ENCODE data around the gene GLIPR1. TPM values are rescaled to one million over a fixed set of nuclear protein-coding genes. Genes with fewer than 3 reads are reported as not detected.
"Not testable (repeated sequence)": the region's sequence is repeated elsewhere in the genome, so short reads cannot be mapped to it uniquely, and the experiment has no call there.

Gene GLIPR1
- polyA plus RNA-seq (2013, experiment 1 of 2; ENCODE audit: insufficient read length) = 336 TPM
- polyA plus RNA-seq (2013, experiment 2 of 2; ENCODE audit: insufficient read length) = 241 TPM

GRCh38 chr12:75480469-75480949 lies at the start of gene GLIPR1:
Gene GLIPR1, plus strand, starts transcription at chr12:75480755. Its CDS starts 126 bp downstream, at chr12:75480881.
- peak; percentile 99 for DNase-seq

DNA sequence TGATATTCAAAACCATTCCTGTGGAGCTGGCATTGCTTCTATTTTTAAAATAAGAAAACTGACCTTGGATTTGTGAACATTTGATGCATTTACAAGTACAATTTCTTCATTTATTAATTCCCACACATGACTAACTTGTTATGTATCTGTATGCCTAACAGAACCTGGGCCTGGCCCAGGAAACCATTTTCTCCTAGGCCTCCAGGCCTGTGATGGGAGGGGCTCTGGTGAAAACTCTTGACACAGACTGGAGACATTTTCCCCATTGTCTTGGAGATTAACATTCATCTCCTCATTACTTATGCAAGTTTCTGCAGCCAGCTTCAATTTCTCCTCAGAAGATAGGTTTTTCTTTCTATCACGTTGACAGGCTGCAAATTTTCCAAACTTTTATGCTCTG lies 47.6 kb upstream of the GLIPR1 start:
- DNase-seq = no peak

DNA sequence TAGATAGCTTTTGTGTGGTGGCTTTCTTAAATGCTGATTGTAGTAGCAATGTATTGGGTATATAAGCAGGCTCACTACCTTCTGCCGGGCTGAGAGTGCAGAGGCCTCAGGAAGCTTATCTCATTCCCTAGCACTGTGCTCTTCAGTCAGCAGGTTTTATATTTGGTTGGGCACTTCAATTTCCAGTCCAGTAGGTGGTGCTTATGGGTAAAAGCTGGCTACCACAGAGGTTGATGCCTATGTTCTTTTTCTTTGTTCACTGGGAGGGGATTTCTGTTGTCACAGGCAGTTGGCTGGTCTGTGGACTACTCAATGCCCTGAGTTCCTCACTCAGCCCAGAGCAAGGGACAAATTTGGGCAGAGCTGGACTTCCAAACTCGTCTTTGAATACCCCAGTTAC lies 43.0 kb upstream of the GLIPR1 start:
- DNase-seq = peak; percentile 39

DNA sequence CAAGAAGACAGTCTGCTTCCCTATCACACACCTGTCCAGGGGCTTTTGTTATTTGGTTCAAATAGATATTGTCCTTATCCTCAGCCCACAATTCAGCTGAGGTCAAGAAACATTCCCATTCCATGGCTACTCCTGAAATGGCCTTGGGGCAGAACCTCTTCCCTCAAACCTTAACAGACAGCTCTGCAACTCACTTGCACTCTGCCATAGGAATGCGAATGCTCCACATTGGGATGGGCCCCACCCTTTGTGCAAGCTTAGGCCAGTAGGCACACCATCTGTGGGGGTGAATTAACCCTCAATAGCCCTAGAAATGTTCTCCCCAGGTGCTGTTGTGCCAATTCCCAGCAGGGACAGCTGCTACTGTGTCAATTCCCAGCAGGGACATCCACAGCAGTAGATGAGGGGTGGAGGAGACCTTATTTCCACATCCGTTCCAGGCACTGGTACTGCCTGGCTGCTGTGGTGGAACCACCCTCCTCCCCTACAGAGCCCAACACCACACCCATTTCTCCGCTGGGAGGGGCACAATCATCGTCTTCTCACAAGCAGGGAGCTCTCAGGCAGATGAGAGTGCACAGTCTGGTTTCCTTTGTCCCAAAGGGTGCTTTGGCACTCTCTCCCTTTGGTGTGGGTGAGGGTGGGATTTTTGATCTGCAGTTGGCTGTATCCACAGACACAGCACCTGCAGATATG lies 42.3 kb upstream of the GLIPR1 start:
- no peak for DNase-seq

- peak; percentile 42 for DNase-seq
Observed at GRCh38 chr12:75439048-75439447, 41.5 kb upstream of the GLIPR1 start.

- peak; percentile 32 for DNase-seq
Observed at GRCh38 chr12:75439930-75440329, 40.6 kb upstream of the GLIPR1 start.

DNA sequence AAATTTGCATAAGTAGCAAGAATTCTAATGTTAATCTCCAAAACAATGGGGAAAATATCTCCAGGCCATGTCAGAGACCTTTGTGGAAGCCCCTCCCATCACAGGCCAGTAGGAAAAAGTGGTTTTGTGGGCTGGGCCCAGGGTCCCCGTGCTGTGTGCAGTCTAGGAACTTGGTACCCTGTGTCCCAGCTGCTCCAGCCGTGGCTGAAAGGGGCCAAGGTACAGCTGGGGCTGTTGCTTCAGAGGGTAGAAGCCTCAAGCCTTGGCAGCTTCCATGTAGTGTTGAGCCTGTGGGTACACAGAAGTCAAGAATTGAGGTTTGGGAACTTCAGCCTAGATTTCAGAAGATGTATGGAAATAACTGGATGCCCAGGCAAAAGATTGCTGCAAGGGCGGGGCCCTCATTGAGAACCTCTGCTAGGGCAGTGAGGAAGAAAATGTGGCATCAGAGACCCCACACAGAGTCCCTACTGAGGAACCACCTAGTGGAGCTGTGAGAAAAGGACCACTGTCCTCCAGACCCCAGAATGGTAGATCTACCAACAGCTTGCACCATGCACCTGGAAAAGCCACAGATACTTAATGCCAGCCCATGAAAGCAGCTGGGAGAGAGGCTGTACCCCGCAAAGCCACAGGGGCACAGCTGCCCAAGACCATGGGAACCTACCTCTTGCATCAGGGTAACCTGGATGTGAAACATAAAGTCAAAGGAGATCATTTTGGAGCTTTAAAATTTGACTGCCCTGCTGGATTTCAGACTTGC lies 38.7 kb upstream of the GLIPR1 start:
- not testable (repeated sequence) for DNase-seq

DNA sequence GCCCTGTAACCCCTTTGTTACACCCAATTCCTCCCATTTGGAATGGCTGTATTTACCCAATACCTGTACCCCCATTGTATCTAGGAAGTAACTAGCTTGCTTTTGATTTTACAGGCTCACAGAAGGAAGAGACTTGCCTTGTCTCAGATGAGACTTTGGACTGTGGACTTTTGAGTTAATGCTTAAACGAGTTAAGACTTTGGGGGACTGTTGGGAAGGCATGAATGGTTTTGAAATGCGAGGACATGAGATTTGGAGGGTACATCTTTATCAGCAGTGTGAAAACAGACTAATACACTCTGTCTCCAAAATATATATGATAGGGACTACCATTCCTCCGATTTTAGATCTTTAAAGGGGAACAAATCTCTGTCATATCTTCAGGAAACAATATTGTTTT lies 38.1 kb upstream of the GLIPR1 start:
- not testable (repeated sequence) for DNase-seq

DNA sequence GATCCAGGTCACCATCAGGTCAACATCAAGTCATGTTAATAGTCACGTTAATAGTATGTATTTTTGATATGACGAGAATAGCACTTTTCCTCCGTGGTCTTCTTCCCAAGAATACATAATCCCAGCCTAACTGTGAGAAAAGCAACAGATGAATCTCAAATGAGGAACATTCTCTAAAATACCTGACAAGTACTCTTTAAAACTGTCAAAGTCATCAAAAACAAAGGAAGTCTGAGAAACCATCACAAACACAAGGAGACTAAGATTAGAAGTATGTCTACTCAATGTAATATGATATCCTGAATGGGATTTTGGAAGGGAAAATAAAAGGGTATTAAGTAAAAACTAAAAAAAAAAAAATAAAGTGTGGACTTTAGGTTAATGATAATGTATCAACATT lies 36.8 kb upstream of the GLIPR1 start:
- DNase-seq = no peak

GRCh38 chr12:75444429-75445136 lies 36.0 kb upstream of the GLIPR1 start:
- peak; percentile 84 for DNase-seq

DNA sequence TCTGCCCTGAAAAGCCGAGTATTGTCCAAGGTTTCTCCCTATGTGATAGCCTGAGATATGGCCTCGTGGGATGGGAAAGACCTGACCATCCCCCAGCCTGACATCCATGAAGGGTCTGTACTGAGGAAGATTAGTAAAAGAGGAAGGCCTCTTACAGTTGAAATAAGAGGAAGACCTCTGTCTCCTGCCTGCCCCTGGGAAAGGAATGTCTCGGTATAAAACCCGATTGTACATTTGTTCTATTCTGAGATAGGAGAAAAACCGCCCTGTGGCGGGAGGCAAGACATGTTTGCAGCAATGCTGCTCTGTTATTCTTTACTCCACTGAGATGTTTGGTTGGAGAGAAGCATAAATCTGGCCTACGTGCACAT lies 35.4 kb upstream of the GLIPR1 start:
- DNase-seq = not testable (repeated sequence)

DNA sequence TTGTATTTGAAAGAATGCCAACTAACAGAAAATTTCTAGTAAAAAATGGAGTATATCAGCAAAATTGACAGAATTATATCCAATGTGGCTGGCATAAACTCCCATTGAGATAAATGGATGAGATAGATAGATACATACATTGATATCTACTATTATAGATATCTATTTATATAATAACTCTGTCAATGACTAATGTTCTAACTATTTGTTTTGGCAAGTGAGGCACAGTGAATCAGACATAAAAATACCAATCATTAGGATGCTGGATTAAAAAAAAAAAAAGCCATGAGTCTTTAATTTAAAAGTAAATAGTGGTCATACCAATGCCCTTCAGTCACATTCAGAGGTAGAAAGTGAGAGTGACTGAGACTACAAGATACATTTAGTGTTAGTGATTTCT lies 33.7 kb upstream of the GLIPR1 start:
- peak; percentile 92 for DNase-seq

DNA sequence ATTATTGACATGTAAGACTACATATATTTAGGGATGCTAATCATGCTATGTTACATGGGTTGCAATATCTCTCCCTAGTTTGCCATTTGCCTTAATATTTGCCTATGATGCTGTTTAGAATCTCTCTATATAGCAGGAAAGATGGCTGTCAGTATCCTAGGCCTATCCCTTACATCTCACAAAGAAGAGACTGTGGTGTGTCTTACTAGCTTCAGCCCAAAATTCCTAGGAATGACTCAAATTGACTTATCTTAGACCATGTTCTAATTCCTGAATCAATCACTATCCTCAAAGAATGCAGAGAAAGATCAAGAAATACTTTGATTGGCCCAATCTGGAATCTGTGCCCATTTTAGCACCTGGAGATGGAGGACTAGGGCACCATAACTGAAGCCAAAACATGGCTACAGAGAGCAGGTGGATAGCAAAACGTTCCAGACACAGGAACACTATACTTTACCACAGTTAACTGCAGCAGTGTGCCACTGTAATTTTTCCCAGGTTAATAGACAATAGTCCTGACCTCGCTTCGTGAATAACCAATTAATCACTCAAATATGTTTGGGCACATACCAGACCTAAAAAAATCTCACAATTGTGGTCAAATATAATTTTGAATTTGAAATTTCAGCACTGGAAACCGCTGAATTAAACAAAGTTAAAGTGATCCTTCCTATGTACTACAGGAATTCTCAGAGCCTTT lies 32.7 kb upstream of the GLIPR1 start:
- peak; percentile 58 for DNase-seq

DNA sequence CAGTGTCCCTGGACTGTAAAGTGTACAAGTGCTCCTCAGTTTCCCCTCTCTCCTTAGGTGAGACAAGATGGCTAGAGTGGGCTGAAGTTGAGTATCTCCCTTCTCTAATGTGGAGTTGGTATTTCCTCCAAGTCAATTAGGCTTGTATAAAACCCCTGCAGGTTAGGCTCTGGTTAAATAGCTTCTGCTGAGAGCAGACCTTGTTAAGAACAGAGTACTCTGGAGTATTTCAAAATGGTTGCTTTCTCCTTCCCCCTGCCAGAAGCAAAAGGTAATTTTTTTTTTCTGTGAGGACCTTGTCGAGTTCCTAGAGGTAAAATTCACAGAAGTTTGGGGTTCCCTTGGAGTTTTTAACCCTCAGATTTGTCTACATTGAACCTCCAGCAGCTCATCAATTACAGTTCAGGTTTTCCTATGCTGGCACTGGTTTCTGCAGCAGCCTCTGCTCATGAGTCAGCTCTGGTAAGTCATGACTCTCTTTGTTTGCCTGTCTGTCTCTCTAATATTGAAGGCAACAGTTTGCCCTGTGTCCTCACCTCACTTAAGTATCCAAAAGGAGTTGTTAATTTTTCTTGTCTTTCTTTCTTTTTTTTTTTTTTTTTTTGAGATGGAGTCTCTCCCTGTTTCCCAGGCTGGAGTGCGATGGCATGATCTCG lies 27.8 kb upstream of the GLIPR1 start:
- peak; percentile 62 for DNase-seq

DNA sequence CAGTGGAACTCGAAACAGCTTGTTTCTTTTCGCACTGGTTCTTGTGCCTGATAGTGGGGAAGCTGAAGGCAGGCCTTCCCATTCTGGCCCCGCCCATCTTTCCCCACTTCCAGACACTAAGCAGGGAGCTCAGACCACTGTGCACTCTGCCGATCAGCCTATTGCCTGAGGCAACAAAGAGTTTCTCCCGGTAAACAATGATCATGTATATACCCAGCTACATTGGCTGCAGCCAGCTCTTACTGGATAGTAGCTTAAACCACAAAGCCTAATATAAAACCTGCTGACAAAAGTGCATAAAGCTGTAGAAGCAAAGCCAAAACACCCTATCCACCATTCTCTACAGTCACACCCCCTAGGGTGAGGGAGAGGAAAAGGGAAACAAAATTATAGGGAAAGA lies 24.7 kb upstream of the GLIPR1 start:
- DNase-seq = no peak

DNA sequence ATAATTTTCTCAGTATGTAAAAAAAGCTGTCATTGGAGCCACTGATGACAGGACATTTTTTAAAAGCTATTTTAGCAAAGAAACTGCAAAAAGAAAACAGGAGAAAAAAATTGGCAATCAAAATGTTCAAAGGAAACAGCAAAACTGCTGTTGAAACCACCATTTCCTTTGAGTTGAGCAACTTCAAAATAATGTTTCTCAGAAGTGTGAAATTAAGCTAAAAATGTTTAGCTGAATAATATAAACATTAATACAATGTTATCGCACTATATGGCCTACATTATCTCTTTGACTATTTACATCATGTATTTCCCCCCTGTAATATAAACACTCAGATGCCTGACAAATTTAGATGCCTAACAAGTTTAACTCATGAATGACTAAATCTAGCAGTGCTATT lies 23.4 kb upstream of the GLIPR1 start:
- DNase-seq = no peak

GRCh38 chr12:75457866-75458265 lies 22.7 kb upstream of the GLIPR1 start:
- not testable (repeated sequence) for DNase-seq

- DNase-seq = no peak
Observed at GRCh38 chr12:75459755-75460154, 20.8 kb upstream of the GLIPR1 start.

- no peak for DNase-seq
Observed at GRCh38 chr12:75460204-75460603, 20.4 kb upstream of the GLIPR1 start.

GRCh38 chr12:75471902-75472890 lies 8.4 kb upstream of the GLIPR1 start:
- DNase-seq = no peak

GRCh38 chr12:75474116-75474515 lies 6.4 kb upstream of the GLIPR1 start:
- DNase-seq = no peak
